Progenitor cell of endocrine pancreas (in vitro differentiated cells): ENCODE results near the gene NFATC3. TPM values are rescaled to one million over a fixed set of nuclear protein-coding genes. Genes with fewer than 3 reads are reported as not detected.

ENCODE experiments used
- DNase-seq: peaks from one replicate; pipeline ENCODE4 v3.0.0; 2021; ENCODE audit warnings: low spot score; ENCODE audit not compliant: unreplicated experiment
- H3K27ac Mint-ChIP-seq: 2 replicates; pipeline ENCODE4 v1.8.0; 2021; ENCODE audit warnings: mild to moderate bottlenecking, moderate library complexity, mixed read lengths
- H3K27me3 Mint-ChIP-seq: 2 replicates; pipeline ENCODE4 v1.8.0; 2021; ENCODE audit warnings: mixed read lengths
- H3K36me3 Mint-ChIP-seq: 2 replicates; pipeline ENCODE4 v1.8.0; 2022; ENCODE audit warnings: mixed read lengths; ENCODE audit not compliant: insufficient read depth
- H3K4me1 Mint-ChIP-seq: 2 replicates; pipeline ENCODE4 v1.8.0; 2021; ENCODE audit warnings: low read depth, mixed read lengths
- H3K4me3 Mint-ChIP-seq: 2 replicates; pipeline ENCODE4 v1.8.0; 2021; ENCODE audit warnings: low read depth, mild to moderate bottlenecking, moderate library complexity, mixed read lengths
- H3K9me3 Mint-ChIP-seq: 2 replicates; pipeline ENCODE4 v1.8.0; 2021; ENCODE audit warnings: low read depth, mixed read lengths
- total RNA-seq: library from RNA; stranded (reverse); gene quantifications from 2 replicates; pipeline ENCODE4 v1.2.1, GENCODE V29; 2021
- TF ChIP-seq, protein P1 (sequence below): fragments of 200-600 bp; sonication (generic); IDR thresholded peaks from one replicate; pipeline ENCODE4 v1.5.0; 2021; ENCODE audit warnings: antibody characterized with exemption, mild to moderate bottlenecking; ENCODE audit not compliant: unreplicated experiment

NFATC3 gene
- total RNA-seq, 1 donor from 2014 or later = 51.8 TPM

DNA sequence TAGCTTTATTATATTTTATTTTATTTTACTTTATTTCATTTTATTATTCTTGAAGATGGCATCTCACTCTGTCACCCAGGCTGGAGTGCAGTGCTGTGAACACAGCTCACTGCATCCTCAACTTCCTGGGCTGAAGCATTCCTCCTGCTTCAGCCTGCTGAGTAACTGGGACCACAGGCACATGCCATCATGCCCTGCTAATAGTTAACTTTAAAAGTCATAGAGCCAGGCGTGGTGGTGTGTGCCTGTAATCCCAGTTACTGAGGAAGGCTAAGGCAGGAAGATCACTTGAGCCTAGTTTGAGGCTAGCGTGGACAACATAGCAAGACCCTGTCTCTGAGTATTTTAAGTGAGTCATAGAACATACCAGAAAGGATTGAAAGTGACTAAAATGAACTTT is 112.1 kb downstream of the NFATC3 start:
- peaks cover 8% of the 10 kb centered on the region for H3K36me3 Mint-ChIP-seq
- no peak overlapping the region for H3K27ac Mint-ChIP-seq
- no peaks in the 10 kb centered on the region for H3K27me3 Mint-ChIP-seq
- no peaks in the 10 kb centered on the region for H3K9me3 Mint-ChIP-seq
- TF ChIP-seq, protein P1, sequence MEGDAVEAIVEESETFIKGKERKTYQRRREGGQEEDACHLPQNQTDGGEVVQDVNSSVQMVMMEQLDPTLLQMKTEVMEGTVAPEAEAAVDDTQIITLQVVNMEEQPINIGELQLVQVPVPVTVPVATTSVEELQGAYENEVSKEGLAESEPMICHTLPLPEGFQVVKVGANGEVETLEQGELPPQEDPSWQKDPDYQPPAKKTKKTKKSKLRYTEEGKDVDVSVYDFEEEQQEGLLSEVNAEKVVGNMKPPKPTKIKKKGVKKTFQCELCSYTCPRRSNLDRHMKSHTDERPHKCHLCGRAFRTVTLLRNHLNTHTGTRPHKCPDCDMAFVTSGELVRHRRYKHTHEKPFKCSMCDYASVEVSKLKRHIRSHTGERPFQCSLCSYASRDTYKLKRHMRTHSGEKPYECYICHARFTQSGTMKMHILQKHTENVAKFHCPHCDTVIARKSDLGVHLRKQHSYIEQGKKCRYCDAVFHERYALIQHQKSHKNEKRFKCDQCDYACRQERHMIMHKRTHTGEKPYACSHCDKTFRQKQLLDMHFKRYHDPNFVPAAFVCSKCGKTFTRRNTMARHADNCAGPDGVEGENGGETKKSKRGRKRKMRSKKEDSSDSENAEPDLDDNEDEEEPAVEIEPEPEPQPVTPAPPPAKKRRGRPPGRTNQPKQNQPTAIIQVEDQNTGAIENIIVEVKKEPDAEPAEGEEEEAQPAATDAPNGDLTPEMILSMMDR = no peak
- DNase-seq = no peak
- H3K4me3 Mint-ChIP-seq = no peak overlapping the region
- H3K4me1 Mint-ChIP-seq = peaks cover 6% of the 10 kb centered on the region

DNA sequence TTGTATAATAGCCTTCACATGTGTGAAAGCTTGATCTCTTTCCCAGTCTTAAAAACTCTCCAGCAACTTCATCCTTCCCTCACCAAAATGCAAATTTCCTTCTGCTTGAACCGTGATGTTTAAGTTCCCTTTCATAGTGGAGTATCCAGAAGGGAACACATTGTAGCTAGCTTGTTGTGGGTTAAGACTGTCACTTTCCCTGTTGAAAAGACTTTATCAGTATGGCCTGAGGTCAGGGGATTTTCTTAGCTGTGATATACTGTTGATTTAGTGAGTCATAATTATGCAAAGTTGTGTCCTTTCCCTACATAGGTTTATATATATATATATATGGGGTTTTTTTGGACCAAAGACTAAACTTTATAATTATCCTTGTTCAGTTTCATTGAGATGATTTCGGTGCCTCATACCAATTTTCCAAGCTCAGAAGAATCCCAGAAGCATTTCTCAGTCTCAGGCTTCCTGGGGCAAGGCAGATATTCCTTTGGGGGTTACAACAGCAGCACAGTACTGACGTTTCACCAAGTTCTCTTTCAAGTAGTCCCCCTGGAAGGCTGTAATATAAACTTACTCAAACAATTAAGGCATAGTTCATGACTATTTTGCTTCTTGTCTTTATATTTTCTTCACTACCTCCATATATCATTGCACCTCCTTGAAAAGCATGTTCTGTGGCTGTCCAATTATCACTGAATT is 115.1 kb downstream of the NFATC3 start:
- peaks cover 3% of the 10 kb centered on the region for H3K36me3 Mint-ChIP-seq
- no peaks in the 10 kb centered on the region for H3K27me3 Mint-ChIP-seq
- DNase-seq = no peak
- H3K27ac Mint-ChIP-seq = peak overlapping the region; percentile 38
- TF ChIP-seq, protein P1 = no peak
- no peaks in the 10 kb centered on the region for H3K9me3 Mint-ChIP-seq
- peaks cover 6% of the 10 kb centered on the region for H3K4me1 Mint-ChIP-seq
- H3K4me3 Mint-ChIP-seq = no peak overlapping the region

DNA sequence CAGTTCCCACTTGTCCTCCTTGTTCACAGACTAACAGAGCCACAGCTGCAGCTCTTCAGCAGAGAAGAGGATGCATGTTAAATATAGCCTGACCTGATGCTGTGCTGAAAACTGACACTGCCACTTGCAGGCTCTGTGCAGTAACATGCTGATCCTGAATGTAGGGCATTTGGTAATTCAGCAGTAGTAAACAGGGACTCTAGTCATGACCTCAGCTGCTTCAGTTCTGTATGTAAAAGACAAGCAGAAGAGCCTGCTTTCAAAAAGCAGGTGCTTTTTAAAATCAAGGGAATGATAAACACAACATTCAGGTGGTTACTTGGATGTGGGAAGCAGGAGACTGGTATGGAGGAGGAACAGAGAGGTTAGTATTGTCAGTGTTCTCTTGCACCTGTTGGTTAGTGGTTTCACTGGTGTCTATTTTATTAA is 116.9 kb downstream of the NFATC3 start:
- TF ChIP-seq, protein P1 = no peak
- Mint-ChIP-seq H3K27me3 (no peaks in the 10 kb centered on the region), H3K27ac (no peak overlapping the region), H3K9me3 (no peaks in the 10 kb centered on the region), H3K36me3 (peaks cover 3% of the 10 kb centered on the region), H3K4me1 (peaks cover 6% of the 10 kb centered on the region), H3K4me3 (no peak overlapping the region)
- DNase-seq = no peak

DNA sequence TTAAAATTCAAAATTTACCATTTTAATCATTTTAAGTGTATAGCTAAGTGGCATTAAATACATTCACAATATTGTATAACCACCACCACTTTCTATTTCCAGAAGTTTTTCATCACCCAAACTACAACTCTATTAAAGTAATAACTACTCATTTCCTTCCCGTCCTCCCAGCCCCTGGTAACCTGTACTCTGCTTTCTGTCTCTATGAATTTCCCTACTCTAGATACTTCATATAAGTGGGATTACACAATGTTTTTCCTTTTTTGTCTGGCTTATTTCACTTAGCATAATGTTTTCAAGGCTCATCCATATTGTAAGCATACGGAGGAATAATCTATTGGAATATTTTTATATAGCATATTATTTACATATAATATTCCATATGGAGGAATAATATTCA is 121.1 kb downstream of the NFATC3 start:
- DNase-seq = no peak
- H3K27me3 Mint-ChIP-seq = no peaks in the 10 kb centered on the region
- no peak overlapping the region for H3K4me3 Mint-ChIP-seq
- H3K4me1 Mint-ChIP-seq = no peaks in the 10 kb centered on the region
- H3K27ac Mint-ChIP-seq = no peak overlapping the region
- H3K9me3 Mint-ChIP-seq = no peaks in the 10 kb centered on the region
- H3K36me3 Mint-ChIP-seq = no peaks in the 10 kb centered on the region
- TF ChIP-seq, protein P1 = no peak

DNA sequence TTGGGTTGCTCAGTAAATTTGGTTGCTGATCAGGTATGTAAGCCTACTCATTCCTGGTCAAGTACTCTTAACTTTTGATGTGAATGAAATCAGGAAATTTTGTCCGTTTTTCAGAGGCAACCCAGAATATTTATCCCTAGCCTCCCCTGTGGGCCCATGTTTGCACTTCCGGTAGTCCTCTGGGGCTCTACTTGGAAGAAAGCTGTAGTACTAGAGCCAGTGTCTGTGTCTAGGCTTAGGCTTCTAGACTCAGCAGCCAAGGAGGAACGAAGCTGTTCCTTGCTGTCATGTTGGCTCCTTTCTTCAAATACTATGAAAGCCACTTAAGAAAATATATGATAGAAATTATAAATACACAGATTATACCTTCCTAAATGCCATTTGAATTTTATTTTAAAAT is 129.6 kb downstream of the NFATC3 start:
- peaks cover 4% of the 10 kb centered on the region for H3K4me1 Mint-ChIP-seq
- DNase-seq = no peak
- peaks cover 4% of the 10 kb centered on the region for H3K36me3 Mint-ChIP-seq
- no peak overlapping the region for H3K4me3 Mint-ChIP-seq
- H3K9me3 Mint-ChIP-seq = peaks cover 3% of the 10 kb centered on the region
- TF ChIP-seq, protein P1 = no peak
- no peak overlapping the region for H3K27ac Mint-ChIP-seq
- H3K27me3 Mint-ChIP-seq = no peaks in the 10 kb centered on the region
